SIG-M5 treated with dmso at 0.1 percent for 504 hours (cell line): ENCODE results near the gene ZNF91.
"Not testable (repeated sequence)": the region's sequence is repeated elsewhere in the genome, so short reads cannot be mapped to it uniquely, and the experiment has no call there.

ENCODE experiments used
- DNase-seq: peaks from one replicate; lab custom pipeline; 2025; ENCODE audit not compliant: unreplicated experiment; lab: John Stamatoyannopoulos, UW

Gene ZNF91

GRCh38 chr19:23399443-23399842 lies 4.2 kb upstream of the ZNF91 start:
- DNase-seq = no peak

GRCh38 chr19:23395722-23396117 lies 449 bp upstream of the ZNF91 start:
- DNase-seq = not testable (repeated sequence)

- DNase-seq = no peak
Measured at GRCh38 chr19:23394511-23394910, 760 bp downstream of the ZNF91 start.

- no peak for DNase-seq
Measured at GRCh38 chr19:23393121-23393520, 2.1 kb downstream of the ZNF91 start.

GRCh38 chr19:23391236-23391635 lies 4.0 kb downstream of the ZNF91 start:
- DNase-seq = no peak

- no peak for DNase-seq
Measured at GRCh38 chr19:23385404-23385803, 9.9 kb downstream of the ZNF91 start.

GRCh38 chr19:23384858-23385257 lies 10.4 kb downstream of the ZNF91 start:
- DNase-seq = no peak

GRCh38 chr19:23384166-23384565 lies 11.1 kb downstream of the ZNF91 start:
- no peak for DNase-seq

GRCh38 chr19:23382955-23383354 lies 12.3 kb downstream of the ZNF91 start:
- no peak for DNase-seq

- no peak for DNase-seq
Measured at GRCh38 chr19:23381114-23381513, 14.2 kb downstream of the ZNF91 start.

GRCh38 chr19:23379671-23380070 lies 15.6 kb downstream of the ZNF91 start:
- DNase-seq = not testable (repeated sequence)

GRCh38 chr19:23378948-23379347 lies 16.3 kb downstream of the ZNF91 start:
- no peak for DNase-seq

GRCh38 chr19:23377276-23377675 lies 18.0 kb downstream of the ZNF91 start:
- DNase-seq = no peak

- DNase-seq = no peak
Measured at GRCh38 chr19:23366437-23366836, 28.8 kb downstream of the ZNF91 start.

GRCh38 chr19:23366031-23366430 lies 29.2 kb downstream of the ZNF91 start:
- not testable (repeated sequence) for DNase-seq

GRCh38 chr19:23365222-23365621 lies 30.0 kb downstream of the ZNF91 start:
- no peak for DNase-seq

- not testable (repeated sequence) for DNase-seq
Measured at GRCh38 chr19:23361843-23362242, 33.4 kb downstream of the ZNF91 start.

- no peak for DNase-seq
Measured at GRCh38 chr19:23351806-23352205, 43.5 kb downstream of the ZNF91 start.

GRCh38 chr19:23346696-23347095 lies 48.6 kb downstream of the ZNF91 start:
- DNase-seq = no peak

GRCh38 chr19:23345838-23346237 lies 49.4 kb downstream of the ZNF91 start:
- DNase-seq = no peak

GRCh38 chr19:23343434-23344010 lies 51.7 kb downstream of the ZNF91 start:
- DNase-seq = no peak

GRCh38 chr19:23328211-23328610 lies 67.1 kb downstream of the ZNF91 start:
- no peak for DNase-seq

- no peak for DNase-seq
Measured at GRCh38 chr19:23321953-23322549, 73.2 kb downstream of the ZNF91 start.
